ENCODE data around the gene IDH2.

DNA sequence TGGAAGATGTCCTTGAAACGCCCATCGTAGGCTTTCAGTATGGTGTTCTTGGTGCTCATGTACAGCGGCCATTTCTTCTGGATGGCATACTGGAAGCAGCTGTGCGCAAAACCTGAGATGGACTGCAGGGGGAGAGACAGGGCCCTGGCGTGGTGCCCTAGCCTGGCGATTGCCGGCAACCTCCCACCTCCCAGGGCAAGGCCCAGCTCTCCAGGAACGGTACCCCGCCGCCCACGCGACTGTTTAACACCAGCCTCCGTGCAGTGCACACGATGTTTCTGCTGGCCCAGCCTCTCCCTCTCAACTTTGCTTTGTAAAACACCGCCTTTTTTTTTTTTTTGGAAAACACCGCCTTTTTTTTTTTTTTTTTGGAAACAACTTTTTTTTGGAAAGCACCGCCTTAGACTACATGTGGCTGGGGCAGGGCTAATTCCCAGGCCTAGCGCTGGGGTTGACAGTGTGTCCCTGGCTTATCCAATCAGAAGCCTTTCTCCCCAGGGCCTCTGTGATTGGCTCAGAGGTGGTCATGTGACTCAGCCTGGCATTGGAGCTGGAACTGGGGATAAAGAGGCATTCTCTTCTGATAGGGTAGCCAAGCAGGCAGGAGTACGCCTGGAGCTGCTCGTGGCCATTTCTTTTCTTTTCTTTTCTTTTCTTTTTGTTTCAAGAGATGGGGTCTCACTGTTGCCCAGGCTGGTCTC lies 14.7 kb downstream of the IDH2 start:
- no peak for TF ChIP-seq POLR2A (IDR thresholded peaks at IDR 0.05; ENCODE audit: extremely low read depth, insufficient read length)
- TF ChIP-seq, protein P1, sequence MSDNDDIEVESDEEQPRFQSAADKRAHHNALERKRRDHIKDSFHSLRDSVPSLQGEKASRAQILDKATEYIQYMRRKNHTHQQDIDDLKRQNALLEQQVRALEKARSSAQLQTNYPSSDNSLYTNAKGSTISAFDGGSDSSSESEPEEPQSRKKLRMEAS (IDR thresholded peaks at IDR 0.05; ENCODE audit: low read depth, low read length) = no peak
- TF ChIP-seq, protein P2, sequence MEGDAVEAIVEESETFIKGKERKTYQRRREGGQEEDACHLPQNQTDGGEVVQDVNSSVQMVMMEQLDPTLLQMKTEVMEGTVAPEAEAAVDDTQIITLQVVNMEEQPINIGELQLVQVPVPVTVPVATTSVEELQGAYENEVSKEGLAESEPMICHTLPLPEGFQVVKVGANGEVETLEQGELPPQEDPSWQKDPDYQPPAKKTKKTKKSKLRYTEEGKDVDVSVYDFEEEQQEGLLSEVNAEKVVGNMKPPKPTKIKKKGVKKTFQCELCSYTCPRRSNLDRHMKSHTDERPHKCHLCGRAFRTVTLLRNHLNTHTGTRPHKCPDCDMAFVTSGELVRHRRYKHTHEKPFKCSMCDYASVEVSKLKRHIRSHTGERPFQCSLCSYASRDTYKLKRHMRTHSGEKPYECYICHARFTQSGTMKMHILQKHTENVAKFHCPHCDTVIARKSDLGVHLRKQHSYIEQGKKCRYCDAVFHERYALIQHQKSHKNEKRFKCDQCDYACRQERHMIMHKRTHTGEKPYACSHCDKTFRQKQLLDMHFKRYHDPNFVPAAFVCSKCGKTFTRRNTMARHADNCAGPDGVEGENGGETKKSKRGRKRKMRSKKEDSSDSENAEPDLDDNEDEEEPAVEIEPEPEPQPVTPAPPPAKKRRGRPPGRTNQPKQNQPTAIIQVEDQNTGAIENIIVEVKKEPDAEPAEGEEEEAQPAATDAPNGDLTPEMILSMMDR (IDR thresholded peaks at IDR 0.05; ENCODE audit: low read depth, low read length) = peak; percentile 22

All from NB4 (cell line).